IMR-90 (cell line): ENCODE data around the gene GCNA. TPM values are rescaled to one million over a fixed set of nuclear protein-coding genes. Genes with fewer than 3 reads are reported as not detected.

Experiments
- ATAC-seq: fragments of 200-7000 bp; cut with Tn5 transposase; 2 replicates; pipeline ENCODE4 v1.9.1; 2020; ENCODE audit warnings: low read depth, mild to moderate bottlenecking, moderate library complexity
- BruUV-seq: library from RNA; stranded (reverse); fragments of 400-500 nt; replicated peaks from 2 replicates; lab custom pipeline; 2021; lab: Mats Ljungman, UMichigan
- CTCF ChIA-PET: fragments of 300-600 bp; formaldehyde crosslinking; extraction: SDS; loops from one replicate; lab custom pipeline; 2021; ENCODE audit warnings: antibody characterized with exemption; lab: Yijun Ruan, JAX
- POLR2A ChIA-PET: fragments of 300-600 bp; sonication (Branson Sonifier 250); formaldehyde crosslinking; loops from one replicate; lab custom pipeline; 2022; ENCODE audit warnings: antibody characterized with exemption; ENCODE audit not compliant: unreplicated experiment; lab: Charles Lee
- DNase-seq: peaks from one replicate; pipeline ENCODE4 v3.0.0; 2013
- H2AFZ ChIP-seq: replicated peaks from 2 replicates; pipeline ENCODE3; 2013; ENCODE audit warnings: low read length, mild to moderate bottlenecking; ENCODE audit not compliant: poor library complexity
- H2AK5ac ChIP-seq: 2 replicates; pipeline ENCODE4 v1.6.1; 2013; ENCODE audit warnings: low read depth, low read length, inconsistent platforms
- H2AK9ac ChIP-seq: replicated peaks from 2 replicates; pipeline ENCODE3; 2013; ENCODE audit warnings: mild to moderate bottlenecking, low read depth, low read length, moderate library complexity; ENCODE audit not compliant: poor library complexity
- H2BK120ac ChIP-seq: 2 replicates; pipeline ENCODE4 v1.6.1; 2013; ENCODE audit warnings: low read depth, low read length, inconsistent platforms
- H2BK15ac ChIP-seq: 3 replicates; pipeline ENCODE4 v1.6.1; 2013; ENCODE audit warnings: low read depth, low read length, inconsistent platforms
- H2BK20ac ChIP-seq: 2 replicates; pipeline ENCODE4 v1.6.1; 2013; ENCODE audit warnings: low read depth, mild to moderate bottlenecking, inconsistent platforms, low read length, moderate library complexity
- H2BK5ac ChIP-seq: 2 replicates; pipeline ENCODE4 v1.6.1; 2013; ENCODE audit warnings: mild to moderate bottlenecking, low read depth, low read length, inconsistent platforms; ENCODE audit not compliant: poor library complexity, severe bottlenecking
- H3K14ac ChIP-seq: replicated peaks from 2 replicates; pipeline ENCODE4 v1.6.1; 2013; ENCODE audit warnings: low read depth, low read length, inconsistent platforms
- H3K18ac ChIP-seq: 2 replicates; pipeline ENCODE4 v1.6.1; 2013; ENCODE audit warnings: low read depth, low read length, control low read depth
- H3K23ac ChIP-seq: 2 replicates; pipeline ENCODE4 v1.6.1; 2013; ENCODE audit warnings: low read depth, low read length, inconsistent platforms
- H3K27ac ChIP-seq: 2 replicates; pipeline ENCODE4 v1.5.1; 2013; ENCODE audit warnings: mild to moderate bottlenecking, control low read depth, low read length; ENCODE audit not compliant: insufficient read depth
- H3K27me3 ChIP-seq: 2 replicates; pipeline ENCODE4 v1.6.1; 2013; ENCODE audit warnings: low read length; ENCODE audit not compliant: control insufficient read depth, insufficient read depth
- H3K36me3 ChIP-seq: 2 replicates; pipeline ENCODE4 v1.6.1; 2013; ENCODE audit warnings: low read length, mixed read lengths; ENCODE audit not compliant: control insufficient read depth, insufficient read depth
- H3K4ac ChIP-seq: 2 replicates; pipeline ENCODE4 v1.6.1; 2013; ENCODE audit warnings: low read depth, low read length, inconsistent platforms
- H3K4me1 ChIP-seq: 2 replicates; pipeline ENCODE4 v1.6.1; 2013; ENCODE audit warnings: low read length, mixed read lengths; ENCODE audit not compliant: control insufficient read depth, insufficient read depth
- H3K4me2 ChIP-seq: 2 replicates; pipeline ENCODE4 v1.6.1; 2013; ENCODE audit warnings: low read depth, mild to moderate bottlenecking, control low read depth, low read length, moderate library complexity
- H3K4me3 ChIP-seq: 2 replicates; pipeline ENCODE4 v1.5.1; 2013; ENCODE audit warnings: low read depth, mild to moderate bottlenecking, control low read depth, low read length, moderate library complexity; ENCODE audit not compliant: insufficient read depth
- H3K56ac ChIP-seq: 2 replicates; pipeline ENCODE4 v1.6.1; 2013; ENCODE audit warnings: low read length, inconsistent platforms; ENCODE audit not compliant: insufficient read depth; ENCODE audit errors: extremely low read depth
- H3K79me1 ChIP-seq, 2 experiments: 2 replicates each; pipeline ENCODE4 v1.6.1; 2013; ENCODE audit warnings: low read length in 2 of 2, inconsistent platforms in 1 of 2, low read depth in 1 of 2
- H3K9ac ChIP-seq: 2 replicates; pipeline ENCODE4 v1.6.1; 2013; ENCODE audit warnings: low read depth, low read length, control low read depth
- H3K9me1 ChIP-seq: 2 replicates; pipeline ENCODE4 v1.6.1; 2013; ENCODE audit warnings: low read length, inconsistent platforms; ENCODE audit not compliant: insufficient read depth
- H3K9me3 ChIP-seq: 2 replicates; pipeline ENCODE4 v1.6.1; 2013; ENCODE audit warnings: low read length; ENCODE audit not compliant: control insufficient read depth, insufficient read depth
- H4K20me1 ChIP-seq: 2 replicates; pipeline ENCODE4 v1.6.1; 2013; ENCODE audit warnings: low read length, inconsistent platforms; ENCODE audit not compliant: insufficient read depth
- H4K5ac ChIP-seq: 2 replicates; pipeline ENCODE4 v1.6.1; 2013; ENCODE audit warnings: mild to moderate bottlenecking, low read depth, low read length, control low read depth
- H4K8ac ChIP-seq, 2 experiments: 2 replicates each; pipeline ENCODE4 v1.6.1; 2013; ENCODE audit warnings: low read depth in 2 of 2, low read length in 2 of 2, control low read depth in 1 of 2, inconsistent platforms in 1 of 2
- H4K91ac ChIP-seq: 2 replicates; pipeline ENCODE4 v1.6.1; 2013; ENCODE audit warnings: low read depth, low read length, inconsistent platforms; ENCODE audit not compliant: insufficient read depth
- BHLHE40 ChIP-seq: fragments of 150-350 bp; IDR thresholded peaks from 2 replicates; pipeline ENCODE4 v1.6.1; 2016; ENCODE audit warnings: mild to moderate bottlenecking, low read depth, low read length
- CEBPB ChIP-seq: IDR thresholded peaks from 2 replicates; pipeline ENCODE4 v1.6.1; 2012; ENCODE audit warnings: low read depth, low read length, improper control_type of control experiment
- CHD1 ChIP-seq: IDR thresholded peaks from 2 replicates; pipeline ENCODE4 v1.6.1; 2012; ENCODE audit warnings: low read depth, low read length, improper control_type of control experiment
- ELK1 ChIP-seq: fragments of 150-350 bp; IDR thresholded peaks from 2 replicates; pipeline ENCODE4 v1.6.1; 2016; ENCODE audit warnings: low read depth, mild to moderate bottlenecking, low read length, moderate library complexity, borderline replicate concordance
- FOS ChIP-seq: fragments of 150-350 bp; IDR thresholded peaks from 2 replicates; pipeline ENCODE4 v1.6.1; 2016; ENCODE audit warnings: low read depth, low read length
- MAFK ChIP-seq: IDR thresholded peaks from 2 replicates; pipeline ENCODE4 v1.6.1; 2012; ENCODE audit warnings: low read depth, low read length, improper control_type of control experiment
- MAZ ChIP-seq: IDR thresholded peaks from 2 replicates; pipeline ENCODE4 v1.6.1; 2012; ENCODE audit warnings: low read depth, mild to moderate bottlenecking, low read length, improper control_type of control experiment, moderate library complexity, borderline replicate concordance
- MXI1 ChIP-seq: IDR thresholded peaks from 2 replicates; pipeline ENCODE4 v1.6.1; 2012; ENCODE audit warnings: low read depth, mild to moderate bottlenecking, low read length, moderate library complexity, borderline replicate concordance
- NFE2L2 ChIP-seq: fragments of 150-350 bp; IDR thresholded peaks from 2 replicates; pipeline ENCODE4 v1.6.1; 2016; ENCODE audit warnings: low read depth, mild to moderate bottlenecking, low read length
- POLR2A ChIP-seq: IDR thresholded peaks from 2 replicates; pipeline ENCODE4 v1.6.1; 2012; ENCODE audit warnings: mild to moderate bottlenecking, low read depth, low read length
- RAD21 ChIP-seq: IDR thresholded peaks from 2 replicates; pipeline ENCODE4 v1.6.1; 2012; ENCODE audit warnings: low read length, improper control_type of control experiment
- RCOR1 ChIP-seq: IDR thresholded peaks from 2 replicates; pipeline ENCODE4 v1.6.1; 2012; ENCODE audit warnings: mild to moderate bottlenecking, low read length, improper control_type of control experiment; ENCODE audit not compliant: insufficient replicate concordance
- RFX5 ChIP-seq: IDR thresholded peaks from 2 replicates; pipeline ENCODE4 v1.8.0; 2012; ENCODE audit warnings: low read depth, mild to moderate bottlenecking, low read length, moderate library complexity
- SMC3 ChIP-seq: fragments of 150-350 bp; IDR thresholded peaks from 2 replicates; pipeline ENCODE4 v1.6.1; 2016; ENCODE audit warnings: low read depth, mild to moderate bottlenecking, antibody characterized with exemption, low read length, moderate library complexity
- WGBS, 2 experiments: methylation state at CpG; one replicate each; pipeline versions ENCODE4 v1.1.5 to v1.1.7; 2013; ENCODE audit warnings: missing lambda C conversion rate in 2 of 2; ENCODE audit not compliant: insufficient read length in 1 of 2; ENCODE audit errors: extremely low coverage in 2 of 2; 5-methylcytosine and 5-hydroxymethylcytosine counted together
- dilution Hi-C: fragments of 300-500 bp; cut with HindIII; formaldehyde crosslinking; loops from one replicate; pipeline ENCODE4 v1.14.3; 2018; ENCODE audit warnings: low sequenced_read_pairs; ENCODE audit not compliant: unreplicated experiment
- in situ Hi-C: fragments of 300-500 bp; cut with MboI; formaldehyde crosslinking; loops from 3 replicates; pipeline ENCODE4 v1.14.3; 2019; ENCODE audit warnings: low sequenced_read_pairs, inconsistent platforms, mixed read lengths
- intact Hi-C: fragments of 100-400 bp; cut with micrococcal nuclease; formaldehyde crosslinking; loops from 2 replicates; pipeline ENCODE4 v1.10.0; 2022
- polyA plus RNA-seq, 3 experiments: library from polyadenylated mRNA; depleted of rRNA; stranded (reverse); fragments of >200 nt; gene quantifications; 2 replicates each; pipeline ENCODE4 v1.2.3, GENCODE V29; 2012; ENCODE audit warnings: low replicate concordance in 1 of 3
- total RNA-seq: library from RNA; depleted of rRNA; stranded (reverse); fragments of >200 nt; gene quantifications from 2 replicates; pipeline ENCODE4 v1.2.3, GENCODE V29; 2012
- TF ChIP-seq, protein P1 (sequence below): fragments of 150-350 bp; IDR thresholded peaks from 2 replicates; pipeline ENCODE4 v1.6.1; 2017; ENCODE audit warnings: mild to moderate bottlenecking, antibody characterized with exemption, low read length, low read depth
- TF ChIP-seq, protein P2 (sequence below): conservative IDR thresholded peaks from 2 replicates; pipeline ENCODE4 v1.5.1; 2012; ENCODE audit warnings: mild to moderate bottlenecking, low read depth, low read length, improper control_type of control experiment

The GCNA gene
- total and polyA plus RNA-seq, 2 of the 4 experiments (the other 2 are of a cell fraction) = 0.90 to 1.3 TPM

- Histone ChIP-seq H4K5ac (no peak overlapping the region), H2BK5ac (no peak overlapping the region), H3K9me3 (no peaks in the 10 kb centered on the region), H3K4me3 (no peak overlapping the region), H4K8ac (no peak overlapping the region), H2BK20ac (no peak overlapping the region), H3K56ac (no peak overlapping the region), H3K27ac (no peak overlapping the region), H3K4me2 (no peak overlapping the region), H3K4me1 (no peaks in the 10 kb centered on the region), H3K36me3 (no peaks in the 10 kb centered on the region), H2AK5ac (no peak overlapping the region), H3K9ac (no peak overlapping the region), H3K9me1 (no peaks in the 10 kb centered on the region), H4K91ac (no peak overlapping the region), H2AK9ac (no peak overlapping the region), H2BK15ac (no peak overlapping the region), H4K20me1 (no peaks in the 10 kb centered on the region), H3K14ac (no peak overlapping the region), H3K23ac (no peak overlapping the region), H3K27me3 (peaks cover 1% of the 10 kb centered on the region; the same call in 1 of the 2 replicates), H3K4ac (no peak overlapping the region), H2AFZ (no peak overlapping the region), H3K79me1 (no peaks in the 10 kb centered on the region), H3K18ac (no peak overlapping the region), H2BK120ac (no peak overlapping the region)
- intact Hi-C loops = no loop called here
- no TSS peak for BruUV-seq
- ATAC-seq = no peak
- WGBS, 2 experiments = 67% methylated on average over 1 of the region's 4 CpGs; no CpG with 5 or more reads in 1 of the 2 experiments
- in situ Hi-C loops = loop anchor here (25.0 kb wide), 1 partner anchor 878 kb away; no protein-coding TSS in a partner anchor
- TF ChIP-seq, protein P1, sequence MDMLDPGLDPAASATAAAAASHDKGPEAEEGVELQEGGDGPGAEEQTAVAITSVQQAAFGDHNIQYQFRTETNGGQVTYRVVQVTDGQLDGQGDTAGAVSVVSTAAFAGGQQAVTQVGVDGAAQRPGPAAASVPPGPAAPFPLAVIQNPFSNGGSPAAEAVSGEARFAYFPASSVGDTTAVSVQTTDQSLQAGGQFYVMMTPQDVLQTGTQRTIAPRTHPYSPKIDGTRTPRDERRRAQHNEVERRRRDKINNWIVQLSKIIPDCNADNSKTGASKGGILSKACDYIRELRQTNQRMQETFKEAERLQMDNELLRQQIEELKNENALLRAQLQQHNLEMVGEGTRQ = no peak
- TF ChIP-seq RCOR1 (no peak), NFE2L2 (no peak), MAZ (no peak), SMC3 (no peak), ELK1 (no peak), POLR2A (no peak), CEBPB (no peak), FOS (no peak), MAFK (no peak), BHLHE40 (no peak), RAD21 (no peak), MXI1 (no peak), CHD1 (no peak), RFX5 (no peak)
- TF ChIP-seq, protein P2, sequence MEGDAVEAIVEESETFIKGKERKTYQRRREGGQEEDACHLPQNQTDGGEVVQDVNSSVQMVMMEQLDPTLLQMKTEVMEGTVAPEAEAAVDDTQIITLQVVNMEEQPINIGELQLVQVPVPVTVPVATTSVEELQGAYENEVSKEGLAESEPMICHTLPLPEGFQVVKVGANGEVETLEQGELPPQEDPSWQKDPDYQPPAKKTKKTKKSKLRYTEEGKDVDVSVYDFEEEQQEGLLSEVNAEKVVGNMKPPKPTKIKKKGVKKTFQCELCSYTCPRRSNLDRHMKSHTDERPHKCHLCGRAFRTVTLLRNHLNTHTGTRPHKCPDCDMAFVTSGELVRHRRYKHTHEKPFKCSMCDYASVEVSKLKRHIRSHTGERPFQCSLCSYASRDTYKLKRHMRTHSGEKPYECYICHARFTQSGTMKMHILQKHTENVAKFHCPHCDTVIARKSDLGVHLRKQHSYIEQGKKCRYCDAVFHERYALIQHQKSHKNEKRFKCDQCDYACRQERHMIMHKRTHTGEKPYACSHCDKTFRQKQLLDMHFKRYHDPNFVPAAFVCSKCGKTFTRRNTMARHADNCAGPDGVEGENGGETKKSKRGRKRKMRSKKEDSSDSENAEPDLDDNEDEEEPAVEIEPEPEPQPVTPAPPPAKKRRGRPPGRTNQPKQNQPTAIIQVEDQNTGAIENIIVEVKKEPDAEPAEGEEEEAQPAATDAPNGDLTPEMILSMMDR = no peak
- dilution Hi-C loops = no loop called here
- POLR2A ChIA-PET = no interaction called here
- CTCF ChIA-PET = no interaction called here
- DNase-seq = no peak
Observed at GRCh38 chrX:71640002-71640401, 61.8 kb downstream of the GCNA start.
